CD4-positive, alpha-beta T cell treated with Interleukin-21 for 1 hour (primary cell): Measurements from ENCODE around the gene MRM2.
"Not testable (repeated sequence)": the region's sequence is repeated elsewhere in the genome, so short reads cannot be mapped to it uniquely, and the experiment has no call there.

Source experiments
- DNase-seq: peaks from one replicate; pipeline ENCODE4 v3.0.0-alpha.2; 2020

Gene MRM2

GRCh38 chr7:2241580-2242540 lies at the start of gene MRM2, which contains the start of gene NUDT1:
MRM2 (minus strand) TSS chr7:2242205; CDS start chr7:2242169, 36 bp downstream.
NUDT1 (plus strand) TSS chr7:2242226; CDS start chr7:2244575, 2,349 bp downstream.
- peak; percentile 71 for DNase-seq

DNA sequence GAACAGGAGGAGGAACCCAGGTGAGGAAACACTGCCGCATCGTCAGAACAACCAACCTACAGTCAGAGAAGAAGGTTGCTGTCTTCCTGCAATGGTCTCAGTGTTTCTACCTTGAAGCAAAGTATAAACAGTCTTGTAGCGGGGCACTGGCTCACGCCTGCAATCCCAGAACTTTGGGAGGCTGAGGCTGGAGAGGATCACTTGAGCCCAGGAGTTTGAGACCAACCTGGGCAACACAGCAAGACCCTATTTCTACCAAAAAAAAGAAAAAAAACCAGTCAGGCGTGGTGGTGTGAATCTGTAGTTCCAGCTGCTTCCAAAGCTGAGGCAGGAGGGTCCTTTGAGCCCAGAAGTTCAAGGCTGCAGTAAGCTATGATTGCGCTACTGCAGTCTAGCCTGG lies 48.9 kb upstream of the MRM2 start:
- DNase-seq, result no peak

- DNase-seq, result no peak
Observed at GRCh38 chr7:2289621-2290020, 47.6 kb upstream of the MRM2 start.

DNA sequence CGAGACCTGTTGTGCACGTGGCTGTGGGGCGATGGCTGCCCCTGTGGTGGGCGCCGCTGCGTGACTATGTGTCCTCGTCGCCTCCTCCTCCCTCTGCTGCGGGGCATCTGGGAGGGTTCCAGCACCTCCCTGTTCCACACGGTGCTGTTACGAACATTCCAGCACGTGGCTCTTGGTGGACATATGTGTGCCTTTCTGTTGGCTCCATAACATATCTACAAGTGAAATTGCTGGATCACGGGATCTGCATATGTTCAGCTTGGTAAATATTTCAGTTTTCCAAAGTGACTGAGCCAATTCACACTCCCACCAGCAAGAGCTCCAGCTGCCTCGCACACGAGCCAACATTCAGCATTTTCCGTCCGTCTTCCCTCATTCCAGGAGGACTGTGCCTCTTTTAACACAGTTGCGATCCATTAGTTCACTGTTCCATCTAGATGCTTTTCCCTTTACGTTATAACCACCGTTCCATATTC lies 47.1 kb upstream of the MRM2 start:
- no peak for DNase-seq

- DNase-seq, result no peak
Observed at GRCh38 chr7:2288503-2288902, 46.5 kb upstream of the MRM2 start.

- DNase-seq, result no peak
Observed at GRCh38 chr7:2287745-2288144, 45.7 kb upstream of the MRM2 start.

DNA sequence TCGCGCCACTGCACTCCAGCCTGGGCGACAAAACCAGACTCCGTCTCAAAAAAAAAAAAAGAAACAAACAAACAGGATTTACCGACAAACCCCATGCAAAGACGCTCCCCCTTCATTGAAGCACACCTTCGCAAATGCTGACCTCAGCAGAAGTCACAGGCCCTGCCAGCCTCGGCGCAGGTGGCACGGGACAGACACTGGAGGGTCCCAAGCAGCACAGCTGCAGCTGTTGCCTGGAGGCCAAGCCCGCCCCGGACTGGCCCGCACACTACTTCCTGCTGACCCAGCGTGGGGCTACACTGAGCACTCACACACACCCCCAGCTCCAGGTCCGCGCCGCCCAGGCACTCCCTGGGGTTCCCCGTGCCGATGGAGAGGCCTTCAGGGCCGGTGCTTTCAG lies 41.1 kb upstream of the MRM2 start:
- DNase-seq, result no peak

- no peak for DNase-seq
Observed at GRCh38 chr7:2282185-2282751, 40.3 kb upstream of the MRM2 start.

GRCh38 chr7:2281541-2281940 lies 39.5 kb upstream of the MRM2 start:
- no peak for DNase-seq

- DNase-seq, result no peak
Observed at GRCh38 chr7:2280424-2280823, 38.4 kb upstream of the MRM2 start.

- DNase-seq, result no peak
Observed at GRCh38 chr7:2279896-2280295, 37.9 kb upstream of the MRM2 start.

- DNase-seq, result no peak
Observed at GRCh38 chr7:2278026-2278425, 36.0 kb upstream of the MRM2 start.

DNA sequence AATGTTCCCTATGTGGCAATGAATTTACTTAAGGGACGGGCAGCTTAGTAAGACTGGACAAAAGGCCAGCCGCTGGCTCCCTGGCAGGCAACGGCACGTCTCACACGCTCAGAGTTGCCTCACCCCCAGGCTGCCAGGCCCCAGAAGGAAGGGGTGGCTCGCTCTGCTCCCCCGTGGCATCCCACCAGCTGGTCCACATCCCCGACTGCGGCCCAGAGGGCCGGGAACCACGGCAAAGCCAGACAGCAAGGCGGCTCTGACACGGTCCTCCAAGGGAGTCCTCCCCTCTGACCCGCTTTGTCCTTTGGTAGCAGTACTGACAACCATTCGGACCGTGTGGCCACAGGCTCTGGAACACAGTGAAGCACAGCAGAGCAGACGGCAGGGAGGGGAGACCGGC lies 34.1 kb upstream of the MRM2 start:
- DNase-seq, result no peak

- no peak for DNase-seq
Observed at GRCh38 chr7:2275101-2275500, 33.1 kb upstream of the MRM2 start.

DNA sequence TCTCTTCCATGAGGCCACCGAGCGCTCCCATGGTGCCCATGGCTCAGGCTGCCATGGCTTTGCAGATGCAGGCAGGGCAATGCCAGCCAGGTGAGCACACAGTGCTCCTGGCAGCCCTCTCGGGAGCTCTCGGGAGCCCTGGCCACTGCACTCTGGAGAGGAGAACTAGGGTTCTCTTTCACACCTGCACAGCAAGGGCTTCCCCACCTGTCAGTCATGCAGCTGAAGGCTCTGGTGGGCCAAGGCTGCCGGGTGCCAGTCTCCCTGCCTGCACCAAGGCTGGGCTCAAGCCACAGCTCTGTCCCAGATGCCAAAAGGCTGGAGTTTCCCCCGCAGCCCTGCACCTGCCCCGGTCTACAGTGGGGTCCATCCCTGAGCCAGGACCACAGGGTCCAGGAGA lies 32.7 kb upstream of the MRM2 start:
- no peak for DNase-seq

DNA sequence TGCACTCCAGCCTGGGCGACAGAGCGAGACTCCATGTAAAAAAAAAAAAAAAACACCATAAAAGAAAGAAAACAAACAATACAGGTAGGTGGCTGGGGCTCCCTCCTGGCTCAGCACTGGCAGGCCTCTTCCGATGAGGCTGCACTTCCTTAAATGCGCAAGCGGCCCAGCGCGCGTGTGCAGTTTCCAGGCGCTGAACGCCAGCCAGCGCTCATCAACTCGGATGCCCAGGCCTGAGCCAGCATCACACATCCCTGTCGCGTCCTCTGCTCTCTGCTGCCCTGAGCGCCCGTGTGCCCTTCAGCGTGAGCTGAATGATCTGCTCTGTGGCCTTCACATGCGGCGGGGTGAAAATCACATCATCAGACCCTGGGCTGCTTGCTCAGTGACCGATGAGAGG lies 31.9 kb upstream of the MRM2 start:
- no peak for DNase-seq

DNA sequence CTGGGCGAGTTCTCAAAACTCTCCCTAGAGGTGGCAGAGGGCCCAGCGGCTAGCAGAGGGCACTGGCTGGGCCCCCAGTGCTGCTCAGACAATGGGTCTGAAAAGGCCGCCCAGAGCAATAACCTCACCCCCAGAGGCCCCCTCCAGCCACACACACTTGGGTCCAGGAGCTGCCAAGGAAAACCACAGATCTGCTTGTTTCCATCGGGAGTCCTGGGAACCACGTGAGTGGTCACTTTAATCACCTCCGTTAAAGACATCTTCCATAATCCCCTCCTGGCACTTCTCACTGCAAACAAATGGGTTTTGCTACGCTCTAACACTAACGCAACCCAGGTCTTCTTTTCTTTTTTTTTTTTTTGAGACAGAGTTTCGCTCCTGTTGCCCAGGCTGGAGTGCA lies 30.0 kb upstream of the MRM2 start:
- no peak for DNase-seq

- no peak for DNase-seq
Observed at GRCh38 chr7:2271273-2272026, 29.4 kb upstream of the MRM2 start.

GRCh38 chr7:2270495-2270894 lies 28.5 kb upstream of the MRM2 start:
- no peak for DNase-seq

DNA sequence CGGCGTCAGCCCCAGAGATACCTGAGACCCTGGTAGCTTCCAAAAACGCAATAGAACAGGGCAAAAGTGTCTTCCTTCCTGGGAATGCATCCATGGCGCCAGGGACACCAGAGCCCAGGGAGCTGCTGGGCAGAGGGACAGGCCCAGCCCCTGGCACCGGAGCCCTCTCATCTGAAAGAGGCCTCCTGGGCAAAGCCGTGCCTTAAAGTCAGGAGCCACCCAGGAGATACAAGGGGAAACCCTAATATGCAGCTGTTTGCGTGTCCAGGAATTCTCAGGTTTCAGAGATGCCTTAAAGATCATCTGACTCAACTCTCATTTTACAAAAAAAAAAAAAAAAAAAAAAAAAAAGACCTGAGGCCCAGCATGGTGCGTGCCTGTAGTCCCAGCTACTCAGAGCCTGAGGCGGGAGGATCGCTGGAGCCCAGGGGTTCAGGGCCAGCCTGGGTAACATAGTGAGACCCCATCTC lies 28.0 kb upstream of the MRM2 start:
- DNase-seq, result no peak

- not testable (repeated sequence) for DNase-seq
Observed at GRCh38 chr7:2269089-2269990, 27.3 kb upstream of the MRM2 start.

- DNase-seq, result no peak
Observed at GRCh38 chr7:2266911-2267310, 24.9 kb upstream of the MRM2 start.
